Measurements from ENCODE around the gene SEMA6A. TPM values are rescaled to one million over a fixed set of nuclear protein-coding genes. Genes with fewer than 3 reads are reported as not detected.

SEMA6A gene
- total RNA-seq, 1 experiment from 2014 or later: 18.3 TPM

DNA sequence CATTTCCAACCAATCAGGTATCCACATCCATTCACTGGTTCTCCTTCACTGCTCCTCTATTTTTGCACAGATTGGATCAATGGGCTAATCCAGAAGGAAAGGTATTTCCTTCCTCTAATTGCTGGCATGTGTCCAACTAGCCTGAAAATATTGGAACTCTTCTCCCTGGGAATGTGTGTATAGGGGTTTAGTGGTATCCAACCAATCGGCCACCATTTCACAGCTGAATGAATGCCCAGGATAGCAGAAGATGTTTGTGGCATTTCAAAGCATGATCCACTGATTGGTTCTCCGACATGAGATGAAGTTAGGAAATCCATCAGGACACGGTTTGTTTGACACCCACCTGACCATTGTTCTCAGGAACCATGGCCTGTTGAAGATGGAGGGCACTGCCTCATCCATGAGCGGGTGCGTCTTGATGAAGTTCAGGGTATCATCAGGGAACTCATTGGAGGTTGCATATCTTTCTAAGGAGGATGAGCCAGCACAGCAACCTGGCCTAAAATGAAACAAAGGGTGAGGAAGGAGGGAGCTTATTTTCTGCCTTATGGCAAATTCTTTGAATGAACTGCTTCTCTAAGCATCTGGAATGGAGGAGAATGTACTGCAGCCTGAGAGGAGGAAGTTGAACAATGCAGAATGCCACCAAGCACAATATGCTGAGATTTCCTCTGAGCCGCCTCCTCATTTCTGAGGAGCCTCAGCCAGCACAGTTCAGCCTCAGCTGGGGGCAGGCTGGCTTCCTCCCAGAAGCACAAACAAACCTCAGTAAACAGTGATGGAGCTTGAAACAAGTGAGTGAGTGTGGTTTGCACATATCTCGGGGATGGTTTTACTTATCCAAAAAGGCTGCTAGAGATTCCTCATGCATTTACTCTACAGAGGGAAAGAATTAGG, 94.6 kb downstream of the SEMA6A start:
- Mint-ChIP-seq H3K36me3 (ENCODE audit: insufficient read depth, unreplicated experiment) (peaks cover 20% of the 10 kb centered on the region), H3K27ac (ENCODE audit: unreplicated experiment) (no peak overlapping the region), H3K4me1 (ENCODE audit: low read depth, unreplicated experiment) (no peaks in the 10 kb centered on the region), H3K4me3 (ENCODE audit: unreplicated experiment) (no peak overlapping the region), H3K9me3 (ENCODE audit: unreplicated experiment) (peaks cover 11% of the 10 kb centered on the region), H3K27me3 (ENCODE audit: insufficient read depth, unreplicated experiment) (no peaks in the 10 kb centered on the region)
- H3K9me3 ChIP-seq: no peaks in the 10 kb centered on the region
- BruUV-seq (replicated peaks): no TSS peak
- no peak overlapping the region for H3K4me3 ChIP-seq (ENCODE audit: low read depth, low read length)
- no peaks in the 10 kb centered on the region for H3K27me3 ChIP-seq (replicated peaks; ENCODE audit: control insufficient read depth, insufficient read depth, low read length)
- ChIA-PET POLR2A (no interaction called here), CTCF (no interaction called here)
- TF ChIP-seq, protein P1, sequence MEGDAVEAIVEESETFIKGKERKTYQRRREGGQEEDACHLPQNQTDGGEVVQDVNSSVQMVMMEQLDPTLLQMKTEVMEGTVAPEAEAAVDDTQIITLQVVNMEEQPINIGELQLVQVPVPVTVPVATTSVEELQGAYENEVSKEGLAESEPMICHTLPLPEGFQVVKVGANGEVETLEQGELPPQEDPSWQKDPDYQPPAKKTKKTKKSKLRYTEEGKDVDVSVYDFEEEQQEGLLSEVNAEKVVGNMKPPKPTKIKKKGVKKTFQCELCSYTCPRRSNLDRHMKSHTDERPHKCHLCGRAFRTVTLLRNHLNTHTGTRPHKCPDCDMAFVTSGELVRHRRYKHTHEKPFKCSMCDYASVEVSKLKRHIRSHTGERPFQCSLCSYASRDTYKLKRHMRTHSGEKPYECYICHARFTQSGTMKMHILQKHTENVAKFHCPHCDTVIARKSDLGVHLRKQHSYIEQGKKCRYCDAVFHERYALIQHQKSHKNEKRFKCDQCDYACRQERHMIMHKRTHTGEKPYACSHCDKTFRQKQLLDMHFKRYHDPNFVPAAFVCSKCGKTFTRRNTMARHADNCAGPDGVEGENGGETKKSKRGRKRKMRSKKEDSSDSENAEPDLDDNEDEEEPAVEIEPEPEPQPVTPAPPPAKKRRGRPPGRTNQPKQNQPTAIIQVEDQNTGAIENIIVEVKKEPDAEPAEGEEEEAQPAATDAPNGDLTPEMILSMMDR (IDR thresholded peaks at IDR 0.05; ENCODE audit: insufficient read depth in 1 of 2, low read depth in 1 of 2, low read length in 1 of 2, severe bottlenecking in 1 of 2, unreplicated experiment in 1 of 2): no peak
- H3K4me1 ChIP-seq: no peaks in the 10 kb centered on the region
- intact Hi-C loops (cut with micrococcal nuclease; ENCODE audit: unreplicated experiment): no loop called here
- peaks cover 6% of the 10 kb centered on the region for H3K36me3 ChIP-seq (ENCODE audit: control insufficient read depth, insufficient read depth, low read length)
- no peak for DNase-seq

DNA sequence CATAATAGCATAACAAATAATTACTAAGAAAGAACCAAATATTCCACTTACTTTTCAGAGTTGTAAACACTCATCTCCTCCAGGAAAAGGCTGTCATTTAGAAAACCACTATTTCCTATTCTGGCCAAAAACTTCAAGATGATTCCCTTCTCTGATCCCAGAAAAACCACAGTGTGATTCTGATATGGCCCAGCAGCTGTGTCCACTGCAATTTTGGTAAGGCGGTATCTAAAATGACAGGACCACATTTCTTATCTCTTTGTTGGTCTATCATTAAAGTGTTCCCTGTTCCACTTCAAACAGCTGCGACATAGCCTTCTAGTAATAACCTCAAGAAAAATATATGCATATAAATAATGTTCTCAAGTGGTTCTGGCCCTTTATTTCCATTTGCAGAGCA, 96.1 kb downstream of the SEMA6A start:
- Mint-ChIP-seq H3K27ac (ENCODE audit: unreplicated experiment) (no peak overlapping the region), H3K27me3 (ENCODE audit: insufficient read depth, unreplicated experiment) (no peaks in the 10 kb centered on the region), H3K4me3 (ENCODE audit: unreplicated experiment) (no peak overlapping the region), H3K9me3 (ENCODE audit: unreplicated experiment) (peaks cover 11% of the 10 kb centered on the region), H3K36me3 (ENCODE audit: insufficient read depth, unreplicated experiment) (peaks cover 20% of the 10 kb centered on the region), H3K4me1 (ENCODE audit: low read depth, unreplicated experiment) (no peaks in the 10 kb centered on the region)
- no peaks in the 10 kb centered on the region for H3K9me3 ChIP-seq
- BruUV-seq (replicated peaks): no TSS peak
- H3K27me3 ChIP-seq (replicated peaks; ENCODE audit: control insufficient read depth, insufficient read depth, low read length): no peaks in the 10 kb centered on the region
- H3K4me3 ChIP-seq (ENCODE audit: low read depth, low read length): no peak overlapping the region
- CTCF ChIA-PET: no interaction called here
- peaks cover 6% of the 10 kb centered on the region for H3K36me3 ChIP-seq (ENCODE audit: control insufficient read depth, insufficient read depth, low read length)
- no peak for DNase-seq
- POLR2A ChIA-PET: no interaction called here
- TF ChIP-seq, protein P1 (IDR thresholded peaks at IDR 0.05; ENCODE audit: insufficient read depth in 1 of 2, low read depth in 1 of 2, low read length in 1 of 2, severe bottlenecking in 1 of 2, unreplicated experiment in 1 of 2): no peak
- intact Hi-C loops (cut with micrococcal nuclease; ENCODE audit: unreplicated experiment): no loop called here
- H3K4me1 ChIP-seq: no peaks in the 10 kb centered on the region

DNA sequence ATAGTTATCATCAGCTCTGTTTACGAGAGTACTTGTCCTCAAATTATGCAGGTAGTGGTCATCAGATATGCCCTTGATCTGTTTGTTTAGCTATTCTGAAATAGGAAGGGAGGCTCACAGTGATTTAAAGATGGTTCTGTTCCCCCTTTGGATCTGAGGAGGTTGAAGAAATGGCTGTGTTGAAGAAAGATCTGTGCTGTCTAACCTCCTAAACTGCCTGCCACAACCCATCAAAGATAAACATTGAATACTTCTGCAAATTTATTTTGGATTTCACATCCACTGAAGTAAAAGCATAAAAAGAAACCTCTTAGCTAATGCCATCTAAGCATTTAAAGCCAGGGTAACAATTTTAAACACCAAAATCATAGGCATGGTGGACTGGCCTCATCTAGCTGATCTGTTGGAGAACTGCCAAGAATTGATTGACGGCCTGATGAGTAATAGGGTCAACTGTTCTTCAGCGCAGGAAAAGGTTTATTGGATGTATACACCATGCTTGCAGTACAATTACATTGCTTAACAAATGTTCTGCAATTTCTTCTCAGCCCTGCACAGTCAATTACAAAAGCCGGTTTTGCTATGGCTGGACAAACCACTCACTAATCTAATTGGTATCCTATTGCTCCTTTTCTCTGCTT, 97.6 kb downstream of the SEMA6A start:
- intact Hi-C loops (cut with micrococcal nuclease; ENCODE audit: unreplicated experiment): no loop called here
- Histone ChIP-seq H3K9me3 (no peaks in the 10 kb centered on the region), H3K4me3 (ENCODE audit: low read depth, low read length) (no peak overlapping the region), H3K27me3 (replicated peaks; ENCODE audit: control insufficient read depth, insufficient read depth, low read length) (no peaks in the 10 kb centered on the region), H3K36me3 (ENCODE audit: control insufficient read depth, insufficient read depth, low read length) (peaks cover 6% of the 10 kb centered on the region), H3K4me1 (no peaks in the 10 kb centered on the region)
- CTCF ChIA-PET: no interaction called here
- TF ChIP-seq, protein P1 (IDR thresholded peaks at IDR 0.05; ENCODE audit: insufficient read depth in 1 of 2, low read depth in 1 of 2, low read length in 1 of 2, severe bottlenecking in 1 of 2, unreplicated experiment in 1 of 2): no peak
- no TSS peak for BruUV-seq (replicated peaks)
- H3K4me1 Mint-ChIP-seq (ENCODE audit: low read depth, unreplicated experiment): peaks cover under 1% of the 10 kb centered on the region
- peaks cover 11% of the 10 kb centered on the region for H3K9me3 Mint-ChIP-seq (ENCODE audit: unreplicated experiment)
- no peak for DNase-seq
- peaks cover 21% of the 10 kb centered on the region for H3K36me3 Mint-ChIP-seq (ENCODE audit: insufficient read depth, unreplicated experiment)
- H3K4me3 Mint-ChIP-seq (ENCODE audit: unreplicated experiment): no peak overlapping the region
- no peaks in the 10 kb centered on the region for H3K27me3 Mint-ChIP-seq (ENCODE audit: insufficient read depth, unreplicated experiment)
- no peak overlapping the region for H3K27ac Mint-ChIP-seq (ENCODE audit: unreplicated experiment)
- POLR2A ChIA-PET: no interaction called here
